ENCODE results near the gene UMODL1. TPM values are rescaled to one million over a fixed set of nuclear protein-coding genes. Genes with fewer than 3 reads are reported as not detected.

UMODL1 gene
- total RNA-seq, 1 experiment from 2014 or later: not detected

DNA sequence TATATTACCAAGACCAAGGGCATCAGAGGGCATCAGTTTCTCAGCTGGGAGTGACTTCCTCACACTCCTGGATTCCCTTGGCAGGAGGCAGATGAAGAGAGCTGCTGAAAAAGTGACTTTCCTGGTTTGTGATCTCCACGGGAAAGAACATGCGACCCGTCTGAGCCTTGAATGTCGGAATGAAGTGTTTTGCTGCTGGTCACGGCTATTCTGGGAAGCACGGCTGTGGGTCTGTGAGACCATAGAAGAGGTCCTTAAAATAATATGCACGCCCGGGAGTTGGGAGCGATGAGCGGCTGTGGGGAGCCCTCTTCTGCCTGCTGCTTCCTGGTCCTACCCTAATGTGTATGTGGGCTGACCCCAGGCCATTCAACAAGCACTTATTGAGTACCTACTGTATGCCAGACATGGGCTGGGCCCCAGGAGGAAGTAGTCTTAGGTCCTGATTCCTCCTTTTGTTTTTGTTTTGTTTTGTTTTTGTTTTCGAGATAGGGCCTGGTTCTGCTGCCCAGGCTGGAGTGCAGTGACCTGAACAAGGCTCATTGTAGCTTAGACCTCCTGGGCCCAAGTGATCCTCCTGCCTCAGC, 13.2 kb upstream of the UMODL1 start:
- Histone ChIP-seq H2BK5ac (ENCODE audit: insufficient read length, low read length) (no peak overlapping the region), H3K18ac (ENCODE audit: insufficient read length, low read depth, low read length) (no peak overlapping the region), H4K8ac (replicated peaks; ENCODE audit: insufficient read length, low read depth, low read length) (no peak overlapping the region), H3K27ac (ENCODE audit: insufficient read length, low read depth, low read length) (no peak overlapping the region), H3K9ac (ENCODE audit: extremely low read depth, insufficient read length, low read length) (no peak overlapping the region), H3K9me3 (ENCODE audit: control insufficient read depth, low read depth, low read length) (no peaks in the 10 kb centered on the region), H3K23me2 (ENCODE audit: insufficient read length, low read depth, low read length, poor library complexity, severe bottlenecking) (no peaks in the 10 kb centered on the region), H3K4me2 (ENCODE audit: insufficient read depth, insufficient read length, low read length) (no peak overlapping the region), H3K4me1 (ENCODE audit: insufficient read depth, low read length) (peaks cover 3% of the 10 kb centered on the region; the same call in 1 of the 2 replicates), H2BK120ac (ENCODE audit: low read depth, low read length, poor library complexity, severe bottlenecking) (no peak overlapping the region), H3K23ac (ENCODE audit: insufficient read length, low read depth, low read length) (no peak overlapping the region), H4K5ac (ENCODE audit: insufficient read length, low read depth, low read length) (no peak overlapping the region), H3K79me2 (ENCODE audit: insufficient read depth, low read length) (no peaks in the 10 kb centered on the region), H3K56ac (ENCODE audit: insufficient read length, low read depth, low read length) (no peak overlapping the region), H3K79me1 (ENCODE audit: insufficient read depth, low read depth, low read length, poor library complexity, severe bottlenecking) (no peaks in the 10 kb centered on the region), H2AFZ (ENCODE audit: low read length) (no peak overlapping the region), H3K14ac (ENCODE audit: insufficient read depth, low read length) (no peak overlapping the region; the same call in 1 of the 2 replicates), H4K91ac (ENCODE audit: insufficient read length, low read depth, low read length) (no peak overlapping the region), H2BK15ac (ENCODE audit: low read depth, low read length) (no peak overlapping the region), H4K20me1 (ENCODE audit: control insufficient read depth, insufficient read depth, insufficient read length) (no peaks in the 10 kb centered on the region), H3T11ph (ENCODE audit: low read length) (no peak overlapping the region), H2AK5ac (ENCODE audit: insufficient read length, low read length) (no peak overlapping the region), H2BK12ac (ENCODE audit: insufficient read length, low read depth, low read length) (no peak overlapping the region), H3K4ac (ENCODE audit: low read depth, low read length) (no peak overlapping the region), H2BK20ac (ENCODE audit: low read depth, low read length, poor library complexity, severe bottlenecking) (no peak overlapping the region), H3K27me3 (ENCODE audit: insufficient read depth, low read length) (no peaks in the 10 kb centered on the region)
- Mint-ChIP-seq H3K27me3 (ENCODE audit: low read depth) (peaks cover 18% of the 10 kb centered on the region), H3K36me3 (ENCODE audit: insufficient read depth in 1 of 3, low read depth in 3 of 3) (peaks cover 2 to 7% (median 4%) of the 10 kb centered on the region in 3 experiments; a peak in 4 of 7 replicates), H3K9me3 (peaks cover 4 to 5% of the 10 kb centered on the region in 2 experiments; a peak in 3 of 5 replicates), H3K27ac (no peak overlapping the region), H3K4me1 (peaks cover 31 to 42% of the 10 kb centered on the region in 2 experiments), H3K4me3 (no peak overlapping the region)
- WGBS (ENCODE audit: extremely low coverage, insufficient read length, low lambda C conversion rate): no CpG with 5 or more reads among the region's 11 CpGs
- no peak for DNase-seq
- TF ChIP-seq, protein P1, sequence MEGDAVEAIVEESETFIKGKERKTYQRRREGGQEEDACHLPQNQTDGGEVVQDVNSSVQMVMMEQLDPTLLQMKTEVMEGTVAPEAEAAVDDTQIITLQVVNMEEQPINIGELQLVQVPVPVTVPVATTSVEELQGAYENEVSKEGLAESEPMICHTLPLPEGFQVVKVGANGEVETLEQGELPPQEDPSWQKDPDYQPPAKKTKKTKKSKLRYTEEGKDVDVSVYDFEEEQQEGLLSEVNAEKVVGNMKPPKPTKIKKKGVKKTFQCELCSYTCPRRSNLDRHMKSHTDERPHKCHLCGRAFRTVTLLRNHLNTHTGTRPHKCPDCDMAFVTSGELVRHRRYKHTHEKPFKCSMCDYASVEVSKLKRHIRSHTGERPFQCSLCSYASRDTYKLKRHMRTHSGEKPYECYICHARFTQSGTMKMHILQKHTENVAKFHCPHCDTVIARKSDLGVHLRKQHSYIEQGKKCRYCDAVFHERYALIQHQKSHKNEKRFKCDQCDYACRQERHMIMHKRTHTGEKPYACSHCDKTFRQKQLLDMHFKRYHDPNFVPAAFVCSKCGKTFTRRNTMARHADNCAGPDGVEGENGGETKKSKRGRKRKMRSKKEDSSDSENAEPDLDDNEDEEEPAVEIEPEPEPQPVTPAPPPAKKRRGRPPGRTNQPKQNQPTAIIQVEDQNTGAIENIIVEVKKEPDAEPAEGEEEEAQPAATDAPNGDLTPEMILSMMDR (conservative IDR thresholded peaks at IDR 0.05): no peak
